ENCODE data around the gene ITPR3.

ITPR3 gene

DNA sequence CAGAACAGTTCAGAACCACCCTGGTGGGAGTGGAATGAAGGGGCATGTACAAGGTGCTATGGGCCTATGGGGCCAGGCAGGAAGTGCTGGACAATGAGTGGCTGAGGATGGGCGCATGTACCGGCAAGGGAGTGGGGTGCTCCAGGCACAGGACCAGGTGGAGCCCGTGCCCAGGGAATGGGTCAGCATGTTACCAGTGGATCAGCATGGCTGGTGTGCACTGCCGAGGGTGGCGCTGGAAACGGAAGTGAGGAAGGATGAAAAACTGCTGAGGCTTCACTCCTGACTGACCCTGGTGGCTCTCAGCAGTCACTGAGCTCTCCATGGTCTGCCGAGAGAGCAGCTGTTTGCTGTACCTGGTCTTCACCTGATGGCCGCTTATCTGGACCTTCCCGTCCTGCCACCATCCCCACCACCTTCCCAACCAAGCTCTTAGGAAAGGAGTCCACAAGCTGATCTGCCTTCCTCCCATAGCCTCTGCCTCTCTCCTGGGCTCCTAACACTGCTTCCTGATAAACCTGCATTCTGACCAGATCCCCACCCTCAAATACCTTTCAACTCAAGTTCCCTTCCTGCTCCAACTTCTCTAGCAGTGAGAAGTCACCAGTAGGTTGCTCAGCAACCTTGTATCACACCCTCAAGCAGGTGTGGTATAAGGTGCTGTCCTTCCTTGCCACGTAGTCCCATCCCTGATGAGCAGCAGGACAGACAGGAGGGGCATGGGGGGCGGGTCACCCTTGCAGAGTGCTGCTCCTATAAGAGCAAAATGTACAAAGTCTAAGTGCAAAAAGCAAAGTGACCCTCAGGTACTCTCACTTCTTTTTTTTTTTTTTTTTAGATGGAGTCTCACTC is 83.3 kb downstream of the ITPR3 start:
- Histone ChIP-seq H3K9me2 (replicated peaks; ENCODE audit: low read depth, low read length) (no peaks in the 10 kb centered on the region), H3K27me3 (ENCODE audit: insufficient read depth, low read length, poor library complexity, severe bottlenecking) (no peaks in the 10 kb centered on the region), H3K4me3 (ENCODE audit: low read length, poor library complexity, severe bottlenecking) (no peak overlapping the region), H3K4me2 (ENCODE audit: low read depth, low read length, poor library complexity, severe bottlenecking) (no peak overlapping the region), H3F3A (ENCODE audit: low read depth) (0 out of 2 replicates have a peak, but pooled peaks cover 2% of the 10 kb centered on the region), H3K9ac (ENCODE audit: low read depth, low read length, poor library complexity, severe bottlenecking) (no peak overlapping the region), H3K4me1 (ENCODE audit: insufficient read depth, low read length, poor library complexity, severe bottlenecking) (peaks cover 22% of the 10 kb centered on the region), H3K36me3 (ENCODE audit: insufficient read depth, low read length) (no peaks in the 10 kb centered on the region), H2AFZ (ENCODE audit: low read length) (no peak overlapping the region), H4K20me1 (ENCODE audit: insufficient read depth, low read length, poor library complexity, severe bottlenecking) (no peaks in the 10 kb centered on the region), H3K9me3 (ENCODE audit: insufficient read depth, low read depth, low read length) (no peaks in the 10 kb centered on the region), H3K79me2 (ENCODE audit: insufficient read depth, low read length) (peaks cover 5% of the 10 kb centered on the region; the same call in 1 of the 2 replicates)
- no peak for TF ChIP-seq EZH2phosphoT487 (IDR thresholded peaks at IDR 0.05; ENCODE audit: borderline replicate concordance)
- TF ChIP-seq, protein P1, sequence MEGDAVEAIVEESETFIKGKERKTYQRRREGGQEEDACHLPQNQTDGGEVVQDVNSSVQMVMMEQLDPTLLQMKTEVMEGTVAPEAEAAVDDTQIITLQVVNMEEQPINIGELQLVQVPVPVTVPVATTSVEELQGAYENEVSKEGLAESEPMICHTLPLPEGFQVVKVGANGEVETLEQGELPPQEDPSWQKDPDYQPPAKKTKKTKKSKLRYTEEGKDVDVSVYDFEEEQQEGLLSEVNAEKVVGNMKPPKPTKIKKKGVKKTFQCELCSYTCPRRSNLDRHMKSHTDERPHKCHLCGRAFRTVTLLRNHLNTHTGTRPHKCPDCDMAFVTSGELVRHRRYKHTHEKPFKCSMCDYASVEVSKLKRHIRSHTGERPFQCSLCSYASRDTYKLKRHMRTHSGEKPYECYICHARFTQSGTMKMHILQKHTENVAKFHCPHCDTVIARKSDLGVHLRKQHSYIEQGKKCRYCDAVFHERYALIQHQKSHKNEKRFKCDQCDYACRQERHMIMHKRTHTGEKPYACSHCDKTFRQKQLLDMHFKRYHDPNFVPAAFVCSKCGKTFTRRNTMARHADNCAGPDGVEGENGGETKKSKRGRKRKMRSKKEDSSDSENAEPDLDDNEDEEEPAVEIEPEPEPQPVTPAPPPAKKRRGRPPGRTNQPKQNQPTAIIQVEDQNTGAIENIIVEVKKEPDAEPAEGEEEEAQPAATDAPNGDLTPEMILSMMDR (conservative IDR thresholded peaks at IDR 0.05; ENCODE audit: low read length): no peak

- Histone ChIP-seq H3K36me3 (ENCODE audit: insufficient read depth, low read length) (no peaks in the 10 kb centered on the region), H2AFZ (ENCODE audit: low read length) (no peak overlapping the region), H3K4me2 (ENCODE audit: low read depth, low read length, poor library complexity, severe bottlenecking) (no peak overlapping the region), H3K27me3 (ENCODE audit: insufficient read depth, low read length, poor library complexity, severe bottlenecking) (no peaks in the 10 kb centered on the region), H3K4me1 (ENCODE audit: insufficient read depth, low read length, poor library complexity, severe bottlenecking) (peaks cover 26% of the 10 kb centered on the region), H3K79me2 (ENCODE audit: insufficient read depth, low read length) (peaks cover 15% of the 10 kb centered on the region), H3K9me2 (replicated peaks; ENCODE audit: low read depth, low read length) (no peaks in the 10 kb centered on the region), H4K20me1 (ENCODE audit: insufficient read depth, low read length, poor library complexity, severe bottlenecking) (no peaks in the 10 kb centered on the region), H3K9me3 (ENCODE audit: insufficient read depth, low read depth, low read length) (no peaks in the 10 kb centered on the region), H3F3A (ENCODE audit: low read depth) (no peaks in the 10 kb centered on the region), H3K9ac (ENCODE audit: low read depth, low read length, poor library complexity, severe bottlenecking) (no peak overlapping the region), H3K4me3 (ENCODE audit: low read length, poor library complexity, severe bottlenecking) (no peak overlapping the region)
- no peak for TF ChIP-seq EZH2phosphoT487 (IDR thresholded peaks at IDR 0.05; ENCODE audit: borderline replicate concordance)
- TF ChIP-seq, protein P1 (conservative IDR thresholded peaks at IDR 0.05; ENCODE audit: low read length): no peak
Measured at GRCh38 chr6:33705268-33705885, 84.3 kb downstream of the ITPR3 start.

GRCh38 chr6:33705955-33706725 is 85.0 kb downstream of the ITPR3 start:
- H3K79me2 ChIP-seq (ENCODE audit: insufficient read depth, low read length): peaks cover 22% of the 10 kb centered on the region
- H3K27me3 ChIP-seq (ENCODE audit: insufficient read depth, low read length, poor library complexity, severe bottlenecking): no peaks in the 10 kb centered on the region
- TF ChIP-seq EZH2phosphoT487 (IDR thresholded peaks at IDR 0.05; ENCODE audit: borderline replicate concordance): no peak
- TF ChIP-seq, protein P1 (conservative IDR thresholded peaks at IDR 0.05; ENCODE audit: low read length): no peak
- peaks cover 31% of the 10 kb centered on the region for H3K4me1 ChIP-seq (ENCODE audit: insufficient read depth, low read length, poor library complexity, severe bottlenecking)
- peaks cover 4% of the 10 kb centered on the region for H4K20me1 ChIP-seq (ENCODE audit: insufficient read depth, low read length, poor library complexity, severe bottlenecking)
- H3K36me3 ChIP-seq (ENCODE audit: insufficient read depth, low read length): no peaks in the 10 kb centered on the region
- no peak overlapping the region for H3K9ac ChIP-seq (ENCODE audit: low read depth, low read length, poor library complexity, severe bottlenecking)
- H3K9me2 ChIP-seq (replicated peaks; ENCODE audit: low read depth, low read length): no peaks in the 10 kb centered on the region
- H2AFZ ChIP-seq (ENCODE audit: low read length): no peak overlapping the region
- H3K4me2 ChIP-seq (ENCODE audit: low read depth, low read length, poor library complexity, severe bottlenecking): no peak overlapping the region
- no peaks in the 10 kb centered on the region for H3K9me3 ChIP-seq (ENCODE audit: insufficient read depth, low read depth, low read length)
- H3F3A ChIP-seq (ENCODE audit: low read depth): no peaks in the 10 kb centered on the region
- H3K4me3 ChIP-seq (ENCODE audit: low read length, poor library complexity, severe bottlenecking): no peak overlapping the region
